Putamen (tissue), 1 donor: ENCODE results near the gene NHLH1.

ENCODE experiments used
- DNase-seq: peaks from one replicate; pipeline ENCODE4 v3.0.0-alpha.2; 2016; ENCODE audit warnings: low spot score

The NHLH1 gene

DNA sequence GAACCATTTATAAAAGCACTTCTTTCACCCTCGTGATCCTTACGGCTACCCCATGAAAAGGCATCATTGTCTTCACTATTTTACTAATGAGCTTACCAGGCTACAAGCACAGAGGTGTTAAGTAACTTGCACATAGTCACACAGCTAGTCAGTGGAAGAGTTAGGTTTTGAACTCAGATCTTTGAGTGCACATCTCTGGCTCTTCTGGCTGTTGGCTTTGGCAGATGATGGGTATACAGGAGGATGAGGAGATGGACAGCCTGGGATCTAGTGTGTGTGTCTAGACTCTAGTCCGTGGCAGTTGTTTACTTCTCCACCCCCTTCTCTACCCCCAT lies 45.1 kb downstream of the NHLH1 start:
- no peak for DNase-seq

GRCh38 chr1:160413716-160414115 lies 46.8 kb downstream of the NHLH1 start:
- DNase-seq, result no peak

- DNase-seq, result no peak
Measured at GRCh38 chr1:160414881-160415280, 48.0 kb downstream of the NHLH1 start.

DNA sequence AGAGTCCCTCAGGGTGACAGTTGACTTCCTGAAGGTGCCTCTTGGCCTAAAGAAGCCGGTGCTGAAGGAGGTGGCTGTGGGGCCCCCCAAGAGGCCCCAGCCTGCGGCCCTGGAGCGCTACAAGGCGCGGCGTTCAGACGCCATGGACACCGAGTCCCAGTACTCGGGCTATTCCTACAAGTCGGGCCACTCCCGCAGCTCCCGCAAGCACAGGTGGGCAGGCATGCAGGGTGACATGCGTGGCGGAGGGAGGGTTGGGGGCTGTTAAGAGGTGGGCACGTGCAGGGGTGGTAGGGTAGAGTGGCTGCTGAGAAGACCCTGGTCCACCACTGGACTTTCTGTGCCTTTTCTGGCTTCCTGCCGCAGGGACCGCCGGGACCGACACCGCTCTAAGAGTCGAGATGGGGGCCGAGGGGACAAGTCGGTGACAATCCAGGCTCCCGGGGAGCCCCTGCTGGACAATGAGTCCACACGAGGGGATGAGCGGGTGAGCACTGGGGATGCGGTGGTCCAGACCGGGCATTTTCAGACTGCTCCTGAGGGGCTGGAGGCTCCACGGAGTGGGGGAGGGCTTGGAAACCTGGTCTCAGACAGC lies 48.9 kb downstream of the NHLH1 start:
- DNase-seq, result no peak

DNA sequence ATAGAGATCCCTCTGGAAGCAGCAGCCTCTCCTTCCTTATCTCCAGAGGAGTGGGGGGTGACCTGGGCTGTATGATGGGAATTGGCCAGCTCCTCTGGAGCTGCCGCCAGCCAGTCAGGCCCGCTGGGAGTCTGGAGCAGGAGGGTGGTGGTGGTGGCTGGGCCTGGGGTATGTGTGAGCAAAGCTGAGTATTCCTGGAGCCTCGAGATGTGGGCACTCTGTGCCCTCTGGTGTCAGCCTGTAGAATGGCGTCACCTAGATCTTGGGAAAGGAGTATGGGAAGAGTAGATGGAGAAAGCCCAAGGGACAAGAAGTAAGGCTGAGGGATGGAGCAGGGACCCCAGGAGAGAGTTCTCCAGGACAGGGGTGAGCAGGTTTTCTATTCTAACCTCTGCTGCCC lies 49.5 kb downstream of the NHLH1 start:
- DNase-seq, result no peak

GRCh38 chr1:160418483-160418882 lies 51.6 kb downstream of the NHLH1 start:
- no peak for DNase-seq

DNA sequence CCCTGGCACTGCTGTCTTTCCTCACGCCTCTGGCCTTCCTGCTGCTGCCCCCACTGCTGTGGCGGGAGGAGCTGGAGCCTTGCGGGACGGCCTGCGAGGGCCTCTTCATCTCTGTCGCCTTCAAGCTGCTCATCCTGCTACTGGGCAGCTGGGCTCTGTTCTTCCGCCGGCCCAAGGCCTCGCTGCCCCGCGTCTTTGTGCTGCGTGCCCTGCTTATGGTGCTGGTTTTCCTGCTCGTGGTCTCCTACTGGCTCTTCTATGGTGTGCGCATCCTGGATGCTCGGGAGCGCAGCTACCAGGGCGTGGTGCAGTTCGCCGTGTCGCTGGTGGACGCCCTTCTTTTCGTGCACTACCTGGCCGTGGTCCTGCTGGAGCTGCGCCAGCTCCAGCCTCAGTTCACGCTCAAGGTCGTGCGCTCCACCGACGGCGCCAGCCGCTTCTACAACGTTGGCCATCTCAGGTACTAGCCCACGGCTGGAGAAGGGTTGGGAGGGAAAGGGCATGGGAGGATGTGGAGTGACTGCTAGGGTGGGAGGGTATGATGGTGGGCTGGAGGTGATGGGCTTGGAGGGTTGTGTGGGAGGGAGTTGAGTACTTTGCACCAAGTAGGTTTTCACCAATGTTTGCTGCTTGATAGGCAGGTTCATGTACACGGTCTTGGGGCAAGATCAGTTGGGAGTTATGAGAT lies 52.4 kb downstream of the NHLH1 start:
- DNase-seq, result no peak

GRCh38 chr1:160419838-160420169 lies 52.9 kb downstream of the NHLH1 start:
- DNase-seq, result no peak

GRCh38 chr1:160420881-160421842 lies 54.3 kb downstream of the NHLH1 start:
- no peak for DNase-seq

GRCh38 chr1:160421881-160422280 lies 55.0 kb downstream of the NHLH1 start:
- DNase-seq, result no peak
